HG03066 (cell line): ENCODE results near the gene UMPS.
"Not testable (repeated sequence)": the region's sequence is repeated elsewhere in the genome, so short reads cannot be mapped to it uniquely, and the experiment has no call there.

Experiments used
- ATAC-seq: cut with Tn5 transposase; IDR thresholded peaks from one replicate; pipeline ENCODE4 v1.9.1; 2021; ENCODE audit warnings: low read depth; ENCODE audit not compliant: unreplicated experiment

UMPS gene

DNA sequence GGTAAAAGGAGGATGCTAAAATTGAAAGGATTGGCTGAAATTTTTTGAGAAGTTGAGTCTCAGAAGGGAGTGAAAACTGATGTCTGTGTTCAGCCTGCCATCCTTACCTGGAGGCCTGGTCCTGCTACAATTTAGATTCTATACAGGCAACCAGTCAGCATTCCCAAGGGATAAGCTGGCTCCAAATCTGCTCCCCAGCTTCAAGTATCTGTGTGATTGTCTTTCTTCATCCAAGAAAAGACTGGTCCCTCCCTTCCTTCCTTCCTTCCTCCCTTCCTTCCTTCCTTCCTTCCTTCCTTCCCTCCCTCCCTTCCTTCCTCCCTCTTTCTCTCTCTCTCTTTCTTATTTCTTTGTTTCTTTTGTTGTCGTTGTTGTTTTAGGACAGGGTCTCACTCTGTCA, 24.7 kb upstream of the UMPS start:
- no peak for ATAC-seq

DNA sequence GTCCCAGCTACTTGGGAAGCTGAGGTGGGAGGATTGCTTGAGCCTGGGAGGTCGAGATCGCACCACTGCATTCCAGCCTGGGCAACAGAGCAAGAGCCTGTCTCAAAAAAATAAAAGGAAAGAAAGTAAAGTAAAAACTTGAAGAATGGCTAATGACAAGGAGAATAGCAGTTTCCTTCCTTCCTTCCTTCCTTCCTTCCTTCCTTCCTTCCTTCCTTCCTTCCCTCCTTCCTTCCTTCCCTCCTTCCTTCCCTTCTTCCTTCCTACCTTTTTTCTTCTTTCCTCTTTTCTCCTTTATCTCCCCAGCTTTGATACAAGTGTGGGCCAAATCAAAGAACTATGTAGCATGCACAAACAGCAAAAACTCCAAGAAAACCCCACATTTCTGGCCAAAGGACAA, 23.0 kb upstream of the UMPS start:
- ATAC-seq: not testable (repeated sequence)

DNA sequence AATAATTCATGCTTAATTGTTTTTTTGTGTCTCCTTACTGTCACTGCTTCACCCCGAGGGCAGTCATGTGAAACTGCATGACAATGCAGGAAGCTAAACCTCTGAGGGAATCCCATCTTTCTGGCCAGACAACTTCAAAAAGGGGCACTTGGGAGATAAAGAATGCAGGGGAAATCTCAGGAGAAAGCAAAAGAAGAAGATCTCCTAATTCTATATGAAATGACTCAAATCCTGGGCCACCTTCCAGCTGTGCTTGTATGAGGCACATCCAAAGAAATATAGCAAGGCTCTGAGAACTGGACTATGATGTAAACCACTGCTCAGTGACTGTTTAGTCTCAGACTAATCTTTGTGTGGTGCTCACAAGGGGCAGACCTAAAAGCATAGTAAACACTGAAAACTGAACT, 22.6 kb upstream of the UMPS start:
- no peak for ATAC-seq

DNA sequence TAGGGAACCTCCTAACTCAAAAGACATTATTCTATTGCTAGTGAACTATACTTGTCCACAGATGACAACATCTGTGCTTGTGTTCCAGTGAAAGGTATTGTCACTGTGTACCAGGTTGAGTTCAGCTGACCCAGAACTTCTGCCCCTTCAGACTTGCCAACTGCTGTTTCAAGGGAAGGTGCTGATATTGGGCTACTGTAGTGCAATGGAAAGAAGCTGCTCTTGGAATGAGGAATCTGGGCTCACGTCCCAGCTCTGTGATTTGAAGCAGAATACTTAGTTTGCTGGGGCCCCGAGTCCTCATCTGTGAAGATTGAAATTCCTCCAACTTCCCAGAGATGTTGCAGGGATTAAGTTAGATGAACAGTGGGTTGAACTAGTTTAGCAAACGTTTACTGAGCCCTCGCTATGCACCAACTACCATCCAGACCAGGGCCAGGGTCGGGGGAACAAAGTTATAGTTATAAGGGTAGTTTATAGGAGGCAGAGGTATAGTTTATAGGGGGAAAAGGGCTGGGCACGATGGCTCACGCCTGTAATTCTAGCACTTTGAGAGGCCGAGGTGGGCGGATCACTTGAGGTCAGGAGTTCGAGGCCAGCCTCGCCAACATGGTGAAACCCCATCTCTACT, 15.9 kb upstream of the UMPS start:
- ATAC-seq: no peak

DNA sequence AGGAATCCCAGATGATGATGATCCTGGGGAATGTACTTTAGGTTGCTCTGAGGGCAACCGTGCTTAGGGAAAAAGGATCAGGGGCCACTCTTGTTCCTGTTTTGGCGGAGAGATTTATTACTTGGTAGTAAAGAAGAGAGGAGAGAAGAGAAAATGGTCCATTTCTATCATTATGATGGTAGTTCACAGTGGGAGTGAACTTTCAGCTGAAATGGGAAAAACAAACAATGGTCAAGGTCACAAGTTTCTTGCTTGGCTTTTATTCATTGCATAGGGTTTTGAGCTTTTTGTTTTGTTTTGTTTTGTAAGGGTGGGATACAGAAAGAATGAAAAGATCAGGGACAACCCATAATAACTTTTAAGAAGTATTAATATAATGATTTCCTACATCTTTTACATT, 7.7 kb upstream of the UMPS start:
- no peak for ATAC-seq

DNA sequence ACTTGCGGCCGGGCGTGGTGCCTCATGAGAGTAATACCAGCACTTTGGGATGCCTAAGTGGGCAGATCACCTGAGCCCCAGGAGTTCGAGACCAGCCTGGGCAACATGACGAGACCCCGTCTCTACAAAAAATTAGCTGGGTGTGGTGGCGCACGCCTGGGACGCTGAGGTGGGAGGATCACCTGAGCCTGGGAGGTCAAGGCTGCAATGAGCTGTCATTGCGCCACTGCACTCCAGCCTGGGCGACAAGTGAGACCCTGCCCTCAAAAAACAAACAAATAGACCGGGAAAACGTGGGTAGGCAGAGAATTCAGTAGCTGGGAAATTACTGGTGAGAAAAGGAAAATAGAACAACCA, 667 bp downstream of the UMPS start:
- no peak for ATAC-seq

DNA sequence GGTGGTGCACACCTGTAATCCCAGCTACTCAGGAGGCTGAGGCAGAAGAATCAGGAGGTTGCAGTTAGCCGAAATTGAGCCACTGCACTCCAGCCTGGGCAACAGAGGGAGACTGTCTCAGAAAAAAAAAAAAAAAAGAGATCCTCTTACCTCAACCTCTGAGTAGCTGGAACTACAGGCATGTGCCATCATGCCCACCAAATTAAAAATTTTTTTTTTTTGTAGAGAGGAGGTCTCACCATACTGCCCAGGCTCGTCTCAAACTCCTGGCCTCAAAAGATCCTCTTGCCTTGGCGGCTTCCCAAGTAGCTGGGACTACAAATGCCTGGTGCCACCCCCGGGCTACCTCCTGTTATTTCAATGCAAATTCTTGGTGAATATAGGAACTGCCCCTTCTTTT, 1.5 kb downstream of the UMPS start:
- ATAC-seq: no peak

DNA sequence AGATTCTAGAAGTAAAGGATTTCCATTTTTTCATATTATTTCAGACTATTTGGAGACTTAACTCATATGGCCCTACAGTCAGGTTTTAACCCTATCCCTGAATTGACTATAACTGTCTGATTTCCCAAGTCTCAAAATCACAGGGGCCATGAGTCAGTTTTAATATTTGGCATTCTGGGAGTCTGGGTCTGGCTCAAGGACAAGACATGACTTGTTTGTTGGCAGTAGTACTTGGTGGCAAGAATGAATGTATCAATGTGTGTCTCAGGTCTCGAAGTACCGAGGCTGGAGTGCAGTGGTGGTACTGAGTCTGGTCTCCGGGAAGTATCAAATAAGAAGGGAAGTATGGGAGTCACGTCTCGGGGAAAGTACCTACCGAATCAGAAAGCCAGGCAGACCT, 10.8 kb downstream of the UMPS start:
- ATAC-seq: no peak

DNA sequence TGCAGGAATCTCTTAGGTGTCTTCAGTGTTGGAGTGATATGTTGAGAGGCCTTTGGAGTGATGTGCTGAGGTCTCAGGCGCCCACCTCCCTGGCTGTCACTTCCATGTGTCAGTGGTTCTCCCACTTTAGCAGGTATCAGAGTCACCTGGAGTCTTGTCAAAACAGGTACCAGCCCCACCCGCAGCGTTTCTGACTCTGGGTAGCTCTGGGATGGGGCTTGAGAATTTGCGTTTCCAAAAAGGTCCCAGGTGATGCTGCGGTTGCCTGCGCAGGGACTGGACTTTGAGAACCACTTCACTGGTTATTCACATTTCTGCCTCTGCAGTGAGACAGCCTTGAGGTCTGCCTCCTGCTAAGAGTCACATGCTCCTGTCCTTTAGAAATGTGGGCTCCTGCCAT, 15.5 kb downstream of the UMPS start:
- no peak for ATAC-seq

DNA sequence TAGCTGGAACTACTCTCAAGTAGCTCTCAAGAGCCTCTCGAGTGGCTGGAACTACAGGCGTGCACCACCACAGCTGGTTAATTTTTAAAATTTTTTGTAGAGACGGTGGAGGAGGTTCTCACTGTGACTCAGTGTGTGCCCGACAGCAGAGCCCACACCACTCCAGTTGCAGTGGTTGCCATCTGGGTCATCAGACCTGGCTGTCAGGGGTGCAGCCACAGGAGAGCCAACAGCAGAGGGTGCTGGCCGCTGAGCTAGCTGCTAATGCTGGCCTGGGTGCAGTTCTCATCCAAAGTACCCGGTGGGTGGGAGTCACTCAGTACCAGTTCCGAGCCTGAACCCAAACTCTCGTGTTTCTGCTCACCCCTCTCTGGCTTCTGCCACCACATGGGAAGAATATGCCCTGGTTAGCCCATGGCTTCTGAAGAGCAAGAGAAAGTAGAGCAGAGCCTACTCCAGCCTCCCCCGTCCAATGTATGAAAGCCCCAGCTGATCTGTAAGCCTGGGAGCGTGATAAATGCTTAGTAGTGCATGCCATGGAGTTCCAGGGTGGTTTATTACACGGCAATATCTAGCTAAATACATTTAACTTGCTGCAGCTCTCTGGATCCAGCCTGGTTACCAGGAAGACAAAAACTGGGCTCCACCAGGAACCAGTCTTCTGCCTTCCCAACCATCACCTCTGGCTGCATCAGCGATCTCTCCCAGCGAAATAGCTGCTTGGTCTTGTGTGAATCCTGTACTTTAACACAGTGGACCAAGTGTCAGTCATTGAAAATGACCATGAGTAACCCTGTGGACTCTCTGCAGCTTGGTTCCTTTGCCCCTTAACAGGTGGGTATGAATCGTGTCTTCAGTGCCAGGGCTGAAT, 17.1 kb downstream of the UMPS start:
- ATAC-seq: no peak

DNA sequence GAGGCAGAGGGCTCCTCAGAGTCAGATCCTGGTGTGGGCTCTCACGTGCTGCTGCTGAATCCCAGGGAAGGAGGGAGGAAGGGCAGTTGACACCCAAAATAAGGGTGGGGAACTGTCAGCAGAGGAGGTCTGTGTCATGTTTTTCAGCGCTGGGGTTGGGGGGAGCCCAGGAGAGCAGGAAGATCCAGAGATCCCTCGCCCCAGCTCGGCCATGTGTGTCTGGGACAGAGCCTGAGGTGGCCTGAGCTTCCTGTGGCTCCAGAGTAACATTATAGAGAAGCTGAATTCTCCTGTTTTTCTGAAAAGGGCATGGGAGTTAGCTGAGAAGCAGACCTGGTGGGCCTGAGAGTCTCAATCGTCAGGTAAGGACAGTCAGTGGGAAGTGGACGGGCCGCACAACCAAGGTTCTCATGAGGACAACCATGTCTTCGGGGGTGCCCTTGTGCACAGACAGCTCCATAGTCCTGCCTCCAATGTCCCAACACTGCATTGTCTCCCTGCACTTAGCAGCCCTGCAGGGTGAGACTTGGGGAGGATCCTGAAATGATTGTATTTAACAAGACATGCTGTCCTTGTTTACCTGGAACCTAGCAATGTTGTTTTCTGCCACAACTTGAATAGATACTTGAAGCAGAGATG, 18.4 kb downstream of the UMPS start:
- ATAC-seq: no peak

DNA sequence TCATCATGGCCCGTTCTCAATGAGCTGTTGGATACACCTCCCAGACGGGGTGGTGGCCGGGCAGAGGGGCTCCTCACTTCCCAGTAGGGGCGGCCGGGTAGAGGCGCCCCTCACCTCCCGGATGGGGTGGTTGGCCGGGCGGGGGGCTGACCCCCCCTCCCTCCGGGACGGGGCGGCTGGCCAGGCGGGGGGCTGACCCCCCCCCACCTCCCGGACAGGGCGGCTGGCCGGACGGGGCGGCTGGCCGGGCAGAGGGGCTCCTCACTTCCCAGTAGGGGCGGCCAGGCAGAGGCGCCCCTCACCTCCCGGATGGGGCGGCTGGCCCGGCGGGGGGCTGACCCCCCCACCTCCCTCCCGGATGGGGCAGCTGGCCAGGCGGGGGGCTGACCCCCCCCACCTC, 19.6 kb downstream of the UMPS start:
- ATAC-seq: not testable (repeated sequence)

DNA sequence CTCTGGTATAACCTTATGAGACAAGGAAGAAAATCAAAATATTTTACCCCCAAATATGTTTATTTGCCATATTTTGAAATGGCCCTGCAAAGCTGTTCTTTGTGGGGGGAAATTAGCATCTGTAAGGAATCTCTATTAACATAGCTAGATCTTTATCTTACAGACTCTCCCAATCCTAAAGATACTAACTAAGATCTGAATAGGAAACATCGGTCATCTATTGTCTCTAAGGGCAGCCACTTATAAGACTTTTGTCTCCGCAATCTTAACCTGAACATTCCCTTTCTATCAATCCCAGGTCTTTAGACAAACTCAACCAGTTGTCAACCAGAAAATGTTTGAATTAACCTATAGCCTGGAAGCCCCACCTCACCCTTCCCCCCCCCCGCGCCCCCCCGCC, 21.2 kb downstream of the UMPS start:
- ATAC-seq: no peak

DNA sequence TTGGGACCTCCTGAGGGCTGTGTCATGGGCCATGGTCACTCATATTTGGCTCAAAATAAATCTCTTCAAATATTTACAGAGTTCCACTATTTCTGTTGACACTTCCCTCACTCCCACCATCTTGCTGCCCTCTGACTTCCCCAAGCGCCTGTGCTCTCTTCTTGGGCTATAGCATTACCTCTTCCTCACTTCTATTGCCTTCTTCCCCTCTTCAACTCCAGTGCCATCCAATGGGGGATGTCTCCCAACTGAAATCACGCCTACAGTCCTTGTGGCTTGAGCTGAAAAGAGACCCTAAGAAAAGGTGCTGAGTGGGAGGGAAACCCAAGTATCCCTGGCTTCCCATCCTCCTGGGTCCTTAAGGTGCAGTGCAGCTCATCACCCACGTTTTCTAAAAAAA, 21.8 kb downstream of the UMPS start:
- no peak for ATAC-seq

DNA sequence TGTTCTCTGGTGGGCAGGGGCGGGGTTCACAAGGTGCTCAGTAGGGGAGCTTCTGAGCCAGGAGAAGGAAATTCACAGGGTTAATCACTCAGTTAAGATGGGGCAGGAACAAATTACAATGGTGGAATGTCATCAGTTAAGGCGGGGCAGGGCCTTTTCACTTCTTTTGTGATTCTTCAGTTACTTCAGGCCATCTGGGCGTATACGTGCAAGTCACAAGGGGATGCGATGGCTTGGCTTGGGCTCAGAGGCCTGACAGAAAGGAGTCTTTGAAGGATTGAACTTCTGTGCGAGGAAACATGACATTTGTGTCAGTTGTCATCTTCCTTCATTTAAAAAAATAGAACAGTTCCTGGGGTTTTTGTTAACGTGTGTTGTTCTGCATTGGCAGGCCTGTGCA, 27.7 kb downstream of the UMPS start:
- not testable (repeated sequence) for ATAC-seq

DNA sequence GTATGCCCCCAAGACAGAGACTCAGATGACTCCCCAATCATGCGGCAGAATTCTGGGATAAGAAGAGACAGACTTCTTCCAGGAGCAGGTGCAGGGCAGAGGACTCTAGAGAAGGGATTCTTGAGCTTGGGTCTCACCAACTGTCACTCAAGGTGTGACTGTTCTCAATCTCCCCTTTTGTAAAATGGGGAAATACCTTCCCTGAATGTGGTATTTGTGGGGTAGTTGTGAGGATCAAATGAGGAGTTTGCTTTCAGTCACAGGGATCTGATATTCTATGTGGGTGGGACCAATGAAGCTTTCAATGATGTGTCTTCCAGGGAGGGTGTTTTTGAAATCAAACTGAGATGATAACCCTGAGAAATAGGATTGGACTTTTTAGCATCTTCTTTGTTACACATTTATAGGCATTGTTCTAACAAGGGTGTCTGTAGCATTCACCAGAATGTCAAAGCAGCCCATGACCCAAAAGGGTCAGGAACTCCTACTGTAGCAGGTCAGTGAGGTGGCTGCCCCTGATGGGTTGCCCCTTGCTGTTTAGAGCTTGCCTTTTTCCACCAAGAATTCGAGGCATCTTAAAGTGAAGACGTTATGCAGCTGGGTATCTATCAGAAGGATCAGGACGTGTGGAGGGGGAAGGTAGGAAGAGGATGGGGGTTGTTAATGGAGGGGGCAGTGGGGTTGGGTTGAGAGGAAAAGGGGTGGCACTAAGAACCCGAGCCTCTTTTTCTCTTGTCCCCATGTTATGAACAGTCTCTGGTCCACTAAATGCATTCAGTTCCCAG, 28.8 kb downstream of the UMPS start:
- no peak for ATAC-seq

DNA sequence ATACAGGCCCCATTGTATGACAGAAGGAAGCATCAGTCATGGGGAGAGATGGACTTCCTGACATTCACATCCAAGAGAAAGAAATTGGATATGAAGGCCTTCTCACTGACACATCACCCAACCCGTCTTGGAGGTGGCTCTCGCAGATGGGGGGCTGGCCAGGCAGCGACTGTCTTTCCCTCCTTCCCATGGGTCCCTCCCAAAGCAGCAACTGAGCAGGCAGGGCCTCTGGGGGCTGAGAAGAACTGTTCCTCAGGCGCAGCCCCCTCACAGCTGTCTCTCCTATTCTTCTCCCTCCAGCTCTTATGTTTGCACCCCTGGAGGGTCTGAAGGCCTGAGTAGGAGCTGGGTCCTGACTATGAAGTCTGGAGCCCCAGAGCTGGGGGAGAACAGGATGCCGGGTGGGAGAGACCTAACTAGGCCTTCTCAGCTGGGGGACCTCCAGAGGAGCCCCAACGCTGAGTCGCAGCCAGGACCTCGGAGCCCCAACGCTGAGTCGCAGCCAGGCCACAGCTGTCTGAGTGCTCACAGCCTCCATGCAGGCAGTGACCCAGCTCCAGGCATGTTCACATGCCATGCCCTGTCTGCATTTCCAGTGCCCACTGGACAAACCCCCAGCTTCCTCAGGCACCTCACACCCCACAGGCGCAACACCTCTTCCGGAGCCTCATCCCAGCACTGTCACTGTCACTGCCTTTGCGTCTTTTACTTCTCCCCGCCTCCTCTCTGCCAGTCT, 29.6 kb downstream of the UMPS start:
- no peak for ATAC-seq

DNA sequence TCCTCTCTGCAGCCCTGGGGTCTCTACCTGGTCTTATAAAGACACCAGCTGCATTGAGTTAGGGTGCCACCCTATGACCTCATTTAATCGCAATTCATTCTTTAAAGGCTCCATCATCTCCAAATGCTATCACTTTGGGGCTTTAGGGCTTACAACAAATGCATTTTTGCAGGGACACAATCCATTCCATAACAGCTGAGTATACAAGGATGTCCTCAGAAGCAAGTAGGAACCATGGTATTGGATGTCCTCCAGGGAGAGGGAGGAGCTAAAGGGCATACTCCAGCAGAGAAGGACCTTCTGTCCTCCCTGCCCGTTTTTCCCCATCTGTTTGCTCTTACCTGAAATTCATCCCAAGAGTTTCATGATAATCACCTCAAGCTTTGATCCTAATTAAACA, 30.3 kb downstream of the UMPS start:
- ATAC-seq: no peak

DNA sequence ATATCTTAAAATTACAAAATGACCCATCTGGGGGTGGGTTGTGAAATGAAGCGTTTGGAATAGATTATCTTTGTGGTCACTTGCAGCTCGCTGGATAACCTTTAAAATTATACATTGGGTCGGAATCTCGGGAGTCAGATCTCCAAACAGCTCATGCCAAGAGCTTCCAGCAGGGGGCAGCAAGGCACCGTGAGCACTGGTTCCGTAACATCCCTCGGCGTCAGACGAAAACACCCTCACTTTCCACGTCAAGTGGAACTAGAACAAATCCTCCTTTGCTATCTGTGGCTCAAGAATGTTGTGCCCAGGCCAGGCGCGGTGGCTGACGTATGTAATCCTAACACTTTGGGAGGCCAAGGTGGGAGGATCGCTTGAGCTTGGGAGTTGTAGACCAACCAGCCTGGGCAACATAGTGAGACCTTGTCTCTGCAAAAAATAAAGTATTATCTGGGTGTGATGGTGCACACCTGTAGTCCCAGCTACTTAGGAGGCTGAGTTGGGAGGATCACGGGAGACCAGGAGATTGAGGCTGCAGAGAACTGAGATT, 31.1 kb downstream of the UMPS start:
- ATAC-seq: no peak
